ENCODE results near the gene UTP11.

Gene UTP11

DNA sequence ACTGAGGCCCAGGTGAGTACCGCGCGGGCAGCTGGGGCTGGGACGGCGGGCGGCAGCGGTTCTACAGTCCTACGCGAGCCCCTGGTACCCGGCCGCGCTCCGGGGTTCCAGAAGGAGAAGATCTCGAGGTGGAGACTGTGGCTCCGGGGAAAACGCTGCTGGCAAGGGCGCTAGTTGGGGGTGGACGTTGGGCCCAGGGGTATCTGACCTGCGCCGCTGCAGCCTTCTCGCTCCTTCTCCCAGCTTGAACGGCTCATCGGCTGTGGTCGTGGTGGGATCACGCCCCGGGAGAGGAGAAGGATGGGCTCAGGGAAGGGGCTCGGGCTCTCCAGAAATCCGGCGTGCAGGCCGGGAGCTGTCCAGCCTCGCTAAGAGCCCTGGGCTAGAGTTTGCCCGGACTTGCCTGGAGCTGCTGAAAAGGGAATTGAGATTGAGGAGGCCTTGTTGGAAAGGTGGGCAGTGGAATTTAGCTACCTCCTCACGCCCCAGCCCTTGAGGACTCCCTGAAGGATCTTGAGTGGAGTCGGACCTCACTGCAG, 35.1 kb downstream of the UTP11 start:
- no peak for DNase-seq

- DNase-seq: no peak
Observed at GRCh38 chr1:38050397-38051078, 38.0 kb downstream of the UTP11 start.

- no peak for DNase-seq
Observed at GRCh38 chr1:38051079-38051543, 38.6 kb downstream of the UTP11 start.

DNA sequence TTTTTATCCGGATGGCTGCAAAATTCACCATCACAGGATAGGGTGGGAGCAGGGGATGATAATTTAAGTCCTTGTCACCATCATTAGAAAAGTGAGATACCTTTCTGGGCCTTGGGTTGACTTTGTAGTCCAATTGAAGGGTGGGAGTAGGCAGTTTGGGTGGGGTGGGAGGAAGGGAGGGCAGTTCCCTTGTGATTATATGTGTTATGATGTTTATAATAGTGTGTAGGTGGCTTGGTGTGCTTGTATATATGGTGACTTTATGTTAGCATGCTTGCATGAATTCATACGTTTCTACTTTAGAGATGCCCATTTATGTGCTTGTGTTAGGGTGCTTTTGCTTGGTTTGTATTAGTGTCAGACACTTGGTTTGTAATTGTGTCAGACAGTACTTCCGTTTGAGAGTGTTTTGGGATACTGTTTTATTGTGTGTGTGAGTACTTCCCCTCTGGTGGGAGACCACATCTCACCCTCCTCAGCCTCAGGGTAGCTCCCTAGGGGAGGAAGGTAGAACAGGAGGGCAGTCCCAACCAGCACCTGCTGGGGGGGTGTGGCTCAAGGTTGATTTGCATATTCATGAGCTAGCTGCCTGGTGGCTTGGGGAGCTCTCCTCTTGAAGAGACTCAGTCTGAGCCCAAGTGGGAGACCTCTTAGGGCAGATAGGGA, 40.3 kb downstream of the UTP11 start:
- DNase-seq: no peak

- DNase-seq: no peak
Observed at GRCh38 chr1:38053416-38054091, 41.0 kb downstream of the UTP11 start.

- no peak for DNase-seq
Observed at GRCh38 chr1:38055398-38055797, 42.9 kb downstream of the UTP11 start.

DNA sequence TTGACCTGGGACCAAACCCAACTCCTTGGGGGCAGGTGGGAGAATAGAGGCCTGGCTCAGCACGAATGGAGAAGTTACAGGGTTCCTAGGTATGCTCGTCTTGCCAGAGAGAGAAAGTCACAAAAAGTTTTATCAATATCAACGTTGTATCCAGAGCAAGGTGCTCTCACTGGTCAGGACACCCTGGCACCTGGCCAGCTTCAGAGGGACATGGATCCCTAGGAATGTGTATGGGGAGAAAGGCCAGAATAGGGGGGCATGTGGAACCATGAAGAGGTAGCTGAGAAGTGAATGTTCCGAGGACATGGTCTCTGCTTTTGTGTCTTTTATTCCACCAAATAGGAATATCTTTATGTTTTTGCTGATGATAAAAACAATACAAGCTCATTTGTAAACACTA, 43.4 kb downstream of the UTP11 start:
- DNase-seq: no peak

- no peak for DNase-seq
Observed at GRCh38 chr1:38059635-38060250, 47.2 kb downstream of the UTP11 start.

DNA sequence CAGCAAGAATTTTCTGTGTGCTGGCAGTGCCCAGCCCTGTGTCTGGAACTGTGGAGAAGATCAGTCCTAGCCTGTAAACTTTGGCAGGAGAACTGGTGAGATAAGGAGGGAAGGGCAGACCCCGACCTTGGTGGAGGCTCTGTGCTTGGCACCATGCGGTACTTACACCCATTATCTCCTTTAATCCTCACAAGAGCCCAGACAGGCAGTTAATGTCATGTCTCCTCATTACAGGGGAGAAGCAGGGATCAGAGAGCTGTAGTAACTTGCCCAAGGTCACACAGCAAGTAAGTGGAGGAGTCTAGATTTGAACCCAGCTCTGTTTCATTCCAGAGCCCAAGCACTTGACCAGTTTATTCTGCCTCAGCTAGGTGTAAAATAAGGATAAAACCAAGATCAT, 48.0 kb downstream of the UTP11 start:
- DNase-seq: no peak

DNA sequence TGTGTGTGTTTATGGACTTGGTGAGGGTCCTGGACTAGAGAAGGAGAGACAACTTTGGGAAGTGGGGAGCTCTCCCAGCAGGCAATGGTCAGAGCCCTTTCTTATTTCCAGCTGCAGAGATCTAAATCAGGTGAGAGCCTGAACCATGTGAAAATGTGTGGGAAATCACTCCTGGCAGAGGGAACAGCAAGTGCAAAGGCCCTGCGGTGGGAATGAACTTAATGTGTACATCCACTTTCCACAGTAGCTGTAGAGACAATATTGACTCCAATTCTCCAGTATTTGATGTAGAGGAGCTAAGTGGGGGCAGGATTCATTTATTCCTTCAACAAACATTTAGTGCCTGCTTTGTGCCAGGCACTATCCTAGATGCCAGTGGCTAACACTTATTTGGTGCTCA, 48.8 kb downstream of the UTP11 start:
- no peak for DNase-seq

DNA sequence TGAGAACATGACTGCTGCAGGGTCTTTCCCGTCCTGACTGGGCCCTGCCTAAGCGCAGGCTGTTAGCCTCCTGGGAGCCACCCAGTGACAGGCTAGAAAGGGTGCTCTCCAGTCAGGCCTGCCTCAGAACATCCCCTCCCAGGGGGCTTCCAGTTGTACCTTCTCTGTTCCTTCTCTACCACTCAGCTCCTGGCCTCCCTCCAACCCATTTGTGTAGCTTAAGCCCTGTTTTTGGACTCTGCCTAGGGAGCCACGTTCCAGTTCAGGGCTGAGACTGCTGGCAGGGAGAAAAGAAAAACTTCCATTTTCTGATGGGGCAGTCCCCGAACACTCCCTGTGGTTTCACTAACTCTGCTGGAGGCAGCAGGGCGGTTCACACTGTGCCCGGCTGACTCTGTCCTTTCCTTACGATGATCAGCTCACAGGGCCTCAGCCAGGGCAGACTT, 49.4 kb downstream of the UTP11 start:
- DNase-seq: no peak

- DNase-seq: no peak
Observed at GRCh38 chr1:38062361-38063288, 50.1 kb downstream of the UTP11 start.

- DNase-seq: no peak
Observed at GRCh38 chr1:38063616-38064015, 51.1 kb downstream of the UTP11 start.

GRCh38 chr1:38064197-38064903, 51.8 kb downstream of the UTP11 start:
- DNase-seq: no peak

- DNase-seq: no peak
Observed at GRCh38 chr1:38068220-38068979, 55.9 kb downstream of the UTP11 start.

DNA sequence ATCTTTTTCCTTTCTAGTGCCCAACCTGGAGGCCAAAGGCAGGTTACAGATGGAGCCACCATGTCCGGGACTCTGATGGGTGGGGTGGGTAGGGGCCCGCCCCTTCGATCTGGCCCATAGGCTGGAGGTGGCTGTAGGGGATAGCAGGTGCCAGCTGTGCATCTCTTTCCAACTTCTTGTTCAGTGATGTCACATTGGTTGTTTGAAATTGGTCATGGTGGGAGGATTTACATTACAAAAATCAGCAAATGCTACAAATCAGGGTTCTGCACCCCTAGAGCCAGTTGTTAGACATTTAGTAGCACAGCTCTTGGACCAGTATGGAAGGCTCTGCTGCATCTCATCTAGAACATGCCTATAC, 56.4 kb downstream of the UTP11 start:
- DNase-seq: no peak

GRCh38 chr1:38071312-38072256, 59.0 kb downstream of the UTP11 start:
- DNase-seq: no peak

DNA sequence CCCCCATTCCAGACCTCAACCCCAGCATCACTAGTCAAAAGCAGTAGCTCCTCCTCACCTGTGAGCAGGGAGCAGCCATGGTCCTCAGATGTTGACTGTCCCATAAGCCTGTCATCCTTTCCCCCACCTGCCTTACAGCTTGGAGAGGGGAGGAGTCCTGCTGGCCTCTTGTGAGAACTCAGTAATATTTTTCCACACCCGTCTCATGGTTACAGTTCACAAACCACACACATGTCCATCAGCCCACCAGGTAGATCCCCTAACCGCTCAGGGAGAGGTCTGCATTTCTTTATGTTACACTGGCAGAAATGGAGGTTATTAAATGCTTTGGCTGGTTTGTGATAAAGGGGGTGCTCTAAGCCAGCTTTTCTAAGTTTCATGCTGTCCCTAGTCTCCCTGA, 60.3 kb downstream of the UTP11 start:
- DNase-seq: no peak

- DNase-seq: no peak
Observed at GRCh38 chr1:38073534-38074301, 61.2 kb downstream of the UTP11 start.

All from NCI-H187 treated with DMSO at 0.1 percent for 48 hours (cell line).